Sigmoid colon (tissue), 7 donors: Measurements from ENCODE around the gene CCL2. TPM values are rescaled to one million over a fixed set of nuclear protein-coding genes. Genes with fewer than 3 reads are reported as not detected.

ENCODE experiments used
- DNase-seq: peaks from one replicate; pipeline ENCODE4 v3.0.0-alpha.2; 2019
- H3K27ac ChIP-seq, 4 donors: fragments of 200-600 bp; sonication (generic); one replicate each; pipeline ENCODE4 v1.5.1; 2016 to 2019; ENCODE audit warnings: mild to moderate bottlenecking in 1 of 4
- H3K27me3 ChIP-seq, 3 donors: fragments of 200-600 bp; sonication (generic); one replicate each; pipeline ENCODE4 v1.5.1; 2019; ENCODE audit warnings: mild to moderate bottlenecking in 1 of 3
- H3K36me3 ChIP-seq, 4 donors: fragments of 200-600 bp; sonication (generic); one replicate each; pipeline ENCODE4 v1.5.1; 2016 to 2019
- H3K4me1 ChIP-seq, 4 donors: fragments of 200-600 bp; sonication (generic); one replicate each; pipeline ENCODE4 v1.5.1; 2017 to 2019
- H3K4me3 ChIP-seq, 4 donors: fragments of 200-600 bp; sonication (generic); one replicate each; pipeline ENCODE4 v1.5.1; 2017 to 2019; ENCODE audit warnings: mild to moderate bottlenecking in 2 of 4, moderate library complexity in 1 of 4
- H3K9me3 ChIP-seq, 4 donors: fragments of 200-600 bp in 3 of 4; sonication (generic) in 3 of 4; one replicate each; pipeline versions ENCODE4 v1.5.1 to v1.6.1; 2013 to 2019
- EP300 ChIP-seq, 4 donors: sonication (generic); formaldehyde crosslinking; IDR thresholded peaks; one replicate each; pipeline ENCODE4 v1.6.1; 2017; ENCODE audit warnings: antibody characterized with exemption in 4 of 4
- POLR2A ChIP-seq, 2 donors: fragments of 450-650 bp; IDR thresholded peaks; one replicate each; pipeline ENCODE4 v1.6.1; 2016; ENCODE audit warnings: antibody characterized with exemption in 2 of 2, mild to moderate bottlenecking in 2 of 2, moderate library complexity in 2 of 2
- POLR2AphosphoS5 ChIP-seq, 4 donors: sonication (generic); formaldehyde crosslinking; IDR thresholded peaks; one replicate each; pipeline ENCODE4 v1.6.1; 2017; ENCODE audit warnings: antibody characterized with exemption in 4 of 4
- WGBS, 2 donors: extraction: QIAGEN DNeasy Blood & Tissue Kit; methylation state at CpG; one replicate each; pipeline ENCODE4 v1.1.7; 2013; 5-methylcytosine and 5-hydroxymethylcytosine counted together
- intact Hi-C: fragments of 100-400 bp; cut with DNase I; formaldehyde crosslinking; loops from one replicate; pipeline ENCODE4 v1.15.1; 2023
- polyA plus RNA-seq, 3 donors: library from polyadenylated mRNA; stranded (reverse); fragments of 200-250 nt; gene quantifications; one replicate each; pipeline ENCODE4 v1.2.3, GENCODE V29; 2013
- total RNA-seq, 4 donors: library from RNA; depleted of rRNA; stranded (reverse); fragments of >200 nt; gene quantifications; one replicate each; pipeline ENCODE4 v1.1.0, GENCODE V29; 2016
- TF ChIP-seq, protein P1 (sequence below), 4 experiments: fragments of 450-650 bp in 3 of 4; fragments of 200-600 bp in 1 of 4; IDR thresholded peaks; one replicate each; pipeline ENCODE4 v1.5.1; 2016 to 2019; ENCODE audit warnings: antibody characterized with exemption in 4 of 4, mild to moderate bottlenecking in 3 of 4, moderate library complexity in 2 of 4
- donor health status: healthy with polysubstance abuse.
- donor health status: Bipolar disorder and iron deficiency.
- donor health status: healthy.

CCL2 gene
- total and polyA plus RNA-seq, 7 donors = 24.3 to 862 (median 37.6) TPM

DNA sequence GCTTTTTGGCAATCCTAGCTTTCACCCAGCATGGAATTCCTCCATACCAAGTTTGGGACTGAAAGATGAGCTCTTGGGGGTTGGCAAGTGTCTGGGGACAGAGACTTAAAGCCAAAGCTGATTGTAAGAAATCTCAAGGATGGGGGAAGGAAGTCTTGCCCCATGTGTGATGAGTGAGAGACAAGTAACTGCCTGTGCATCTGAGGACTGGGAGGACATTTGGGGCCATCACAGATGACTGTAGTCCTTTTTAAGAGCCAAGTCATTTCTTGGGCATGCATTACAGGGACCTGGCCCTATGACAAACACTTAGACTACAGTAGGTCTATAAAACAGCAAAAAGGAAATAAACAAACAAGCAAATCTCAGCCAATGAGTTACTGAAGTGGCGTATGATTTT is 36.3 kb upstream of the CCL2 start:
- no peak for TF ChIP-seq POLR2AphosphoS5 (IDR thresholded peaks at IDR 0.05)
- TF ChIP-seq, protein P1, sequence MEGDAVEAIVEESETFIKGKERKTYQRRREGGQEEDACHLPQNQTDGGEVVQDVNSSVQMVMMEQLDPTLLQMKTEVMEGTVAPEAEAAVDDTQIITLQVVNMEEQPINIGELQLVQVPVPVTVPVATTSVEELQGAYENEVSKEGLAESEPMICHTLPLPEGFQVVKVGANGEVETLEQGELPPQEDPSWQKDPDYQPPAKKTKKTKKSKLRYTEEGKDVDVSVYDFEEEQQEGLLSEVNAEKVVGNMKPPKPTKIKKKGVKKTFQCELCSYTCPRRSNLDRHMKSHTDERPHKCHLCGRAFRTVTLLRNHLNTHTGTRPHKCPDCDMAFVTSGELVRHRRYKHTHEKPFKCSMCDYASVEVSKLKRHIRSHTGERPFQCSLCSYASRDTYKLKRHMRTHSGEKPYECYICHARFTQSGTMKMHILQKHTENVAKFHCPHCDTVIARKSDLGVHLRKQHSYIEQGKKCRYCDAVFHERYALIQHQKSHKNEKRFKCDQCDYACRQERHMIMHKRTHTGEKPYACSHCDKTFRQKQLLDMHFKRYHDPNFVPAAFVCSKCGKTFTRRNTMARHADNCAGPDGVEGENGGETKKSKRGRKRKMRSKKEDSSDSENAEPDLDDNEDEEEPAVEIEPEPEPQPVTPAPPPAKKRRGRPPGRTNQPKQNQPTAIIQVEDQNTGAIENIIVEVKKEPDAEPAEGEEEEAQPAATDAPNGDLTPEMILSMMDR (IDR thresholded peaks at IDR 0.05) = no peak
- no peak for TF ChIP-seq POLR2A (IDR thresholded peaks at IDR 0.05)
- no peak for TF ChIP-seq EP300 (IDR thresholded peaks at IDR 0.05)
- Histone ChIP-seq H3K4me1 (no peaks in the 10 kb centered on the region), H3K9me3 (no peaks in the 10 kb centered on the region), H3K27ac (no peak overlapping the region), H3K36me3 (no peaks in the 10 kb centered on the region), H3K4me3 (no peak overlapping the region), H3K27me3 (no peaks in the 10 kb centered on the region)
- intact Hi-C loops = no loop called here
- no peak for DNase-seq
- WGBS, 2 donors = 50 to 79% methylated on average over 1 of the region's 1 CpG

DNA sequence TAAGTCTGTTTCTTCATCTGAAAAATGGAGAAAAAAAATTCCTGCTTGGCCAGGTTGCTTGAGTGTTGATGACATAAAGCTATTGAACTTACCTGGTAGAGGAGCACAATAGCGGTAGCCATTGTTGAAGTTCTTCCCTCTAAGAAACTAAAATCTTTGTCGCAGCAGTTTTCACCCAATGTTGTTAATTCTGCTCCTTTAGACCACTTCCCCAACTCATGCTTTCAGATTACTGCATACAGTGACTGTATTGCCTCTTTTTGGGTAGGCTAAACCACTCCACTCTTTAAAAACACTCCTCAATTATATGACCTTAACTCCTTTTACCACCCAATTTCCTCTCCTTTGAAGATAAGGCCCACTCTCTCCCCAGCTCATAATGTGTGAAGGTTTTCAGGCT is 35.7 kb upstream of the CCL2 start:
- Histone ChIP-seq H3K36me3 (no peaks in the 10 kb centered on the region), H3K9me3 (no peaks in the 10 kb centered on the region), H3K27me3 (no peaks in the 10 kb centered on the region), H3K4me3 (no peak overlapping the region), H3K27ac (no peak overlapping the region), H3K4me1 (no peaks in the 10 kb centered on the region)
- TF ChIP-seq, protein P1 (IDR thresholded peaks at IDR 0.05) = no peak
- TF ChIP-seq POLR2AphosphoS5 (IDR thresholded peaks at IDR 0.05) (no peak), EP300 (IDR thresholded peaks at IDR 0.05) (no peak), POLR2A (IDR thresholded peaks at IDR 0.05) (no peak)
- WGBS, 2 donors = 49 to 75% methylated on average over 2 of the region's 2 CpGs
- intact Hi-C loops = no loop called here
- no peak for DNase-seq

DNA sequence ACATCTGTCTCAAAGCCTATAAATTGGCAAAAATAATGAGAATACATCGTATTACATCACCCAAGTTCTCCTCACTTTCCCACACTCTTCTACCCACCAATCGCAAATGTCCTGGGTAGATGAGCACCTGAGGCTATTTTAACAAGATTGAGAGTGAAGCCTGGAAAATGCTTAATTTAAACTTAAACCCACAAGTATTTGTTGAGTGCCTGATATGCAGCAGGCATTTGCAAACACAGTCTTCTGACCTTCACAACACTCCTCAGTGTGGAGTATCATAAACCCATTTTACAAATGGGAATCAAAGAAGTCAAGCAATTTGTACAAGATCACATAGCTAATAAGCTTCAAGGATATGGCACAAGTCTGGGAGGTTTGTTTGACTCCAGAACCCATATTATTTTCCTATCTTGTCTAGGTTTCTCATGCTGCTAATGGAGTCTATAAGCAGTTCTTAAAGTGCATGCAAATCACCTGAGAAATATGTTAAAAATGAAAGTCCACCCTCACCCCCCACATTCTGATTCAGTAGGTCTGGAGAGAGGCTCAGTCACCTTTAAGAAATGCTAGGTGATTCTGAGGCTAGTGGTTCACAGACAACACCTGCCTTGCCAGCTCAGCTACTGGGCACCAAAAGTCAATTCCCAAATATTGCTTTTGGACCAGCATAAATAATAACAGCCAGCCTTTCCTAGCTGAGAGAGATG is 34.9 kb upstream of the CCL2 start:
- Histone ChIP-seq H3K27me3 (no peaks in the 10 kb centered on the region), H3K36me3 (no peaks in the 10 kb centered on the region), H3K4me3 (no peak overlapping the region), H3K27ac (no peak overlapping the region), H3K9me3 (no peaks in the 10 kb centered on the region), H3K4me1 (no peaks in the 10 kb centered on the region)
- 91 to 94% methylated on average over 2 of the region's 2 CpGs for WGBS, 2 donors
- TF ChIP-seq EP300 (IDR thresholded peaks at IDR 0.05) = no peak
- no peak for TF ChIP-seq POLR2AphosphoS5 (IDR thresholded peaks at IDR 0.05)
- TF ChIP-seq, protein P1 (IDR thresholded peaks at IDR 0.05) = no peak
- TF ChIP-seq POLR2A (IDR thresholded peaks at IDR 0.05) = no peak
- no peak for DNase-seq
- intact Hi-C loops = no loop called here

DNA sequence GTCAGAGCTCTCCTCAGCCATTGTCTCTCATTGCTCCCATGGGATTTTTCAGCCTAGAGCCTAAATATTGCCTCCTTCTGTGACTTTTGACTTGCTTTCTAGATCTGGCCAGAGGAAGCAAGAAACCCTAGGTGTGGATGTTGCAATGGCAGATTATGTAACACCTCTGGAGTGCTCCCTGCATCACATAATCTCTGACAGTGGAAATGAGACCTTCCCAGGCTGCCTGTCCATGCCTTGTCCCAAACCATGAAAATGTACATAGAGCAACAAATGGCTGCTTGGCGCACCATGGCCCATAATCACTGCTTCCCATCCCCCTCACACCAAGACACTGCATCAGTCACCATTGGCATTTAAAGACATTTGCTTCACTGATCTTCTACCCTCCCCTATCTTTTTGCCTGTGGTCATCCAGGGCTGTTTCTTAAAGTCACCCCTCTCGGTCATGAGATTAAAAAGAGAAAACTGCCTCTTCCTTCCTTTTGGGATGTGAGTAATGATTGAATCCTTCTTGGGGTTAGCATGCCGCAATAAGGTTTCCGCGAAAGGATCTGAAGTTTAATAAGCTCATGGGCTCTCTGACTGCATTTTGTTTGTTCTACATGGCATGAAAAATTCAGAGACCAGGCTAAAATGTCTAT is 34.2 kb upstream of the CCL2 start:
- DNase-seq = no peak
- intact Hi-C loops = no loop called here

More for the DNA sequence above, 34.2 kb upstream of the CCL2 start:
- WGBS, 2 donors = 84 to 85% methylated on average over 5 of the region's 5 CpGs
- TF ChIP-seq POLR2AphosphoS5 (IDR thresholded peaks at IDR 0.05) (no peak), EP300 (IDR thresholded peaks at IDR 0.05) (no peak), POLR2A (IDR thresholded peaks at IDR 0.05) (no peak)
- TF ChIP-seq, protein P1 (IDR thresholded peaks at IDR 0.05) = no peak
- Histone ChIP-seq H3K9me3 (no peaks in the 10 kb centered on the region), H3K36me3 (no peaks in the 10 kb centered on the region), H3K27me3 (no peaks in the 10 kb centered on the region), H3K4me3 (no peak overlapping the region), H3K27ac (no peak overlapping the region), H3K4me1 (peaks cover 0 to 4% (median 0%) of the 10 kb centered on the region in 4 donors)
